Gastrocnemius medialis (tissue), 4 donors: ENCODE results near the gene SBDS. TPM values are rescaled to one million over a fixed set of nuclear protein-coding genes. Genes with fewer than 3 reads are reported as not detected.
"Not testable (repeated sequence)": the region's sequence is repeated elsewhere in the genome, so short reads cannot be mapped to it uniquely, and the experiment has no call there.

Source experiments
- ATAC-seq, 2 donors: fragments of 150-250 bp; one replicate each; pipeline ENCODE4 v1.9.1; 2016
- DNase-seq, 2 donors: peaks; one replicate each; pipeline ENCODE4 v3.0.0-alpha.2; 2019
- H3K27ac ChIP-seq, 4 donors: fragments of 200-600 bp; sonication (generic); 1 replicate in 1 of 4; 2 replicates in 3 of 4; pipeline ENCODE4 v1.5.1; 2016 to 2018; ENCODE audit warnings: mild to moderate bottlenecking in 2 of 4, moderate library complexity in 1 of 4
- H3K27me3 ChIP-seq, 3 donors: fragments of 200-600 bp; sonication (generic) in 2 of 3; 1 replicate in 1 of 3; 2 replicates in 2 of 3; pipeline versions ENCODE4 v1.5.1 to v1.6.0; 2016 to 2019; ENCODE audit warnings: mild to moderate bottlenecking in 1 of 3, moderate library complexity in 1 of 3
- H3K36me3 ChIP-seq, 2 donors: fragments of 200-600 bp; sonication (generic) in 1 of 2; one replicate each; pipeline ENCODE4 v1.5.1; 2017 to 2018
- H3K4me1 ChIP-seq, 2 donors: fragments of 200-600 bp; sonication (generic) in 1 of 2; one replicate each; pipeline ENCODE4 v1.5.1; 2016 to 2017; ENCODE audit warnings: mild to moderate bottlenecking in 2 of 2
- H3K4me3 ChIP-seq, 4 donors: fragments of 200-600 bp; sonication (generic) in 3 of 4; 1 replicate in 1 of 4; 2 replicates in 3 of 4; pipeline ENCODE4 v1.5.1; 2016 to 2019; ENCODE audit warnings: mild to moderate bottlenecking in 2 of 4
- H3K9me3 ChIP-seq, 3 donors: fragments of 200-600 bp; sonication (generic) in 2 of 3; 1 replicate in 1 of 3; 2 replicates in 2 of 3; pipeline ENCODE4 v1.5.1; 2016 to 2019
- CTCF ChIP-seq, 5 experiments: fragments of 450-650 bp in 3 of 5; fragments of 200-600 bp in 2 of 5; sonication (generic) in 2 of 5; IDR thresholded peaks in 4 of 5; conservative IDR thresholded peaks in 1 of 5; 1 replicate in 4 of 5; 2 replicates in 1 of 5; pipeline ENCODE4 v1.5.1; 2016 to 2019; ENCODE audit warnings: antibody characterized with exemption in 5 of 5, mild to moderate bottlenecking in 3 of 5, moderate library complexity in 3 of 5
- POLR2A ChIP-seq, 2 donors: fragments of 450-650 bp; IDR thresholded peaks; one replicate each; pipeline ENCODE4 v1.6.1; 2017; ENCODE audit warnings: antibody characterized with exemption in 2 of 2, mild to moderate bottlenecking in 2 of 2, moderate library complexity in 2 of 2
- in situ Hi-C, 4 donors: fragments of 200-750 bp; cut with MboI; loops; one replicate each; pipeline versions ENCODE4 v1.15.0 to v1.8.0; 2017; ENCODE audit warnings: low sequenced_read_pairs in 4 of 4
- intact Hi-C: fragments of 100-400 bp; cut with DNase I; formaldehyde crosslinking; loops from one replicate; pipeline ENCODE4 v1.15.1; 2023; ENCODE audit warnings: low total_unique reads
- total RNA-seq, 4 donors: library from RNA; depleted of rRNA; stranded (reverse); fragments of >200 nt; gene quantifications; one replicate each; pipeline versions ENCODE4 v1.1.0 to v1.2.3, GENCODE V29; 2016

Gene SBDS
- total RNA-seq, 4 donors from 2014 or later = 226 to 391 (median 235) TPM

GRCh38 chr7:67008260-67008659, 12.9 kb upstream of the SBDS start:
- H3K36me3 ChIP-seq = peaks cover 0 to 40% of the 10 kb centered on the region in 2 donors

GRCh38 chr7:67006965-67007364, 11.6 kb upstream of the SBDS start:
- H3K4me1 ChIP-seq = peaks cover 0 to 3% of the 10 kb centered on the region in 2 donors
- H3K4me3 ChIP-seq = no peak overlapping the region
- DNase-seq (no peak), ATAC-seq (no peak)
- peaks cover 0 to 27% of the 10 kb centered on the region in 2 donors for H3K36me3 ChIP-seq
- intact Hi-C loops = no loop called here
- H3K27ac ChIP-seq = no peak overlapping the region
- no peaks in the 10 kb centered on the region for H3K27me3 ChIP-seq
- H3K9me3 ChIP-seq = no peaks in the 10 kb centered on the region
- in situ Hi-C loops = no loop called here
- TF ChIP-seq POLR2A (IDR thresholded peaks at IDR 0.05) (no peak), CTCF (IDR thresholded peaks at IDR 0.05 in 4 of 5, conservative IDR thresholded peaks at IDR 0.05 in 1 of 5) (no peak)

More at GRCh38 chr7:67008260-67008659, 12.9 kb upstream of the SBDS start:
- ATAC-seq (no peak), DNase-seq (no peak)
- in situ Hi-C loops = no loop called here
- TF ChIP-seq POLR2A (IDR thresholded peaks at IDR 0.05) (no peak), CTCF (IDR thresholded peaks at IDR 0.05 in 4 of 5, conservative IDR thresholded peaks at IDR 0.05 in 1 of 5) (no peak)
- H3K27ac ChIP-seq = no peak overlapping the region
- no peaks in the 10 kb centered on the region for H3K27me3 ChIP-seq
- no peaks in the 10 kb centered on the region for H3K4me1 ChIP-seq
- H3K4me3 ChIP-seq = no peak overlapping the region
- intact Hi-C loops = no loop called here
- H3K9me3 ChIP-seq = no peaks in the 10 kb centered on the region

DNA sequence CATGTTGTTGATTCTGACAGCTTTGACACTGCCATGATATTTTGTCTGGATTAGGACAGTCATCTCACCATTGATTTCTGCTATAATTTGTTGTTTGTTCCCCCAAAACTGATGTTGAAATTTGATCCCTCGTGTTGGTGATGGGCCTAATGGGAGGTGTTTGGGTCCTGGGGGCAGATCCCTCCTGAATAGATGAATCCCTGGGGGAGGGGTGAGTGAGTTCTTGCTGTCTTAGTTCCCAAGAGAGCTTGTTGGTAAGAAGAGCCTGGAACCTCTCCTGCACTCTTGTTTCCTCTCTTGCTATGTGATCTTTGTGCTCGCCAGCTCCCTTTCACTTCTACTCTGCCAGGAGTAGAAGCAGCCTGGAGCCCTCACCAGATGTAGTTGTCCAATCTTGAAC, 8.8 kb upstream of the SBDS start:
- not testable (repeated sequence) for H3K9me3 ChIP-seq, H3K36me3 ChIP-seq

GRCh38 chr7:67000601-67001258, 5.3 kb upstream of the SBDS start:
- intact Hi-C loops, H3K27ac ChIP-seq, H3K4me1 ChIP-seq, in situ Hi-C loops, H3K4me3 ChIP-seq, DNase-seq, ATAC-seq, H3K9me3 ChIP-seq, H3K27me3 ChIP-seq, H3K36me3 ChIP-seq: not testable (repeated sequence)
- TF ChIP-seq CTCF (IDR thresholded peaks at IDR 0.05 in 4 of 5, conservative IDR thresholded peaks at IDR 0.05 in 1 of 5) = peak in 2 of 5 experiments; percentile 31 to 55

More for the DNA sequence above, 8.8 kb upstream of the SBDS start:
- H3K27me3 ChIP-seq, H3K4me1 ChIP-seq, in situ Hi-C loops, intact Hi-C loops, H3K4me3 ChIP-seq, DNase-seq: not testable (repeated sequence)
- ATAC-seq = peak in 1 of 2 donors; percentile 35
- peak overlapping the region in 1 of 4 donors; percentile 4 for H3K27ac ChIP-seq

- Histone ChIP-seq H3K4me1 (peaks cover 17 to 19% of the 10 kb centered on the region in 2 donors), H3K36me3 (peaks cover 0 to 21% of the 10 kb centered on the region in 2 donors), H3K27ac (peak within 1 kb of the TSS; percentile 97 to 100 (median 98)), H3K4me3 (peak within 1 kb of the TSS; percentile 79 to 96 (median 93))
- in situ Hi-C loops, H3K9me3 ChIP-seq, H3K27me3 ChIP-seq: not testable (repeated sequence)
- peak; percentile 98 to 99 for DNase-seq
- peak; percentile 74 to 87 for ATAC-seq
- TF ChIP-seq POLR2A (IDR thresholded peaks at IDR 0.05) = peak; percentile 72 to 76
- intact Hi-C loops = loop anchor here (2.0 to 10.0 kb wide), 4 partner anchors 154 to 442 kb away; partner anchors contain the start of gene RABGEF1
Measured at GRCh38 chr7:66996444-66997191, 1.2 kb upstream of the SBDS start, which contains the start of gene TYW1. Gene TYW1, plus strand, starts transcription at chr7:66996833. Its CDS starts 146 bp downstream, at chr7:66996979.
